GM19452 (cell line): ENCODE results near the gene YIPF1.
A peak's percentile ranks its signal among the peaks of the same experiment; 100 is the strongest.
"Not testable (repeated sequence)": the region's sequence is repeated elsewhere in the genome, so short reads cannot be mapped to it uniquely, and the experiment has no call there.

ENCODE experiments used
- ATAC-seq: cut with Tn5 transposase; IDR thresholded peaks from one replicate; pipeline ENCODE4 v1.9.1; 2021; ENCODE audit not compliant: unreplicated experiment

Gene YIPF1

GRCh38 chr1:53842347-53842746 lies 47.2 kb downstream of the YIPF1 start:
- ATAC-seq = no peak

GRCh38 chr1:53838654-53838974 lies 51.0 kb downstream of the YIPF1 start:
- no peak for ATAC-seq

- ATAC-seq = peak; percentile 81
Measured at GRCh38 chr1:53837924-53838653, 51.5 kb downstream of the YIPF1 start, which contains the start of gene NDC1. Gene NDC1 (minus strand): TSS chr1:53838296. CDS start chr1:53838261, 35 bp downstream.

- no peak for ATAC-seq
Measured at GRCh38 chr1:53837646-53837923, 52.0 kb downstream of the YIPF1 start.

GRCh38 chr1:53835491-53835890 lies 54.1 kb downstream of the YIPF1 start:
- no peak for ATAC-seq

- no peak for ATAC-seq
Measured at GRCh38 chr1:53834776-53835175, 54.8 kb downstream of the YIPF1 start.

- no peak for ATAC-seq
Measured at GRCh38 chr1:53833393-53833792, 56.2 kb downstream of the YIPF1 start.

- ATAC-seq = no peak
Measured at GRCh38 chr1:53826367-53826766, 63.2 kb downstream of the YIPF1 start.

GRCh38 chr1:53825306-53825705 lies 64.3 kb downstream of the YIPF1 start:
- ATAC-seq = no peak

GRCh38 chr1:53822931-53823330 lies 66.7 kb downstream of the YIPF1 start:
- ATAC-seq = no peak

GRCh38 chr1:53821380-53821779 lies 68.2 kb downstream of the YIPF1 start:
- no peak for ATAC-seq

GRCh38 chr1:53819387-53819786 lies 70.2 kb downstream of the YIPF1 start:
- ATAC-seq = no peak

GRCh38 chr1:53816584-53816983 lies 73.0 kb downstream of the YIPF1 start:
- not testable (repeated sequence) for ATAC-seq

GRCh38 chr1:53815484-53815883 lies 74.1 kb downstream of the YIPF1 start:
- not testable (repeated sequence) for ATAC-seq

- ATAC-seq = no peak
Measured at GRCh38 chr1:53811414-53811851, 78.2 kb downstream of the YIPF1 start.

- no peak for ATAC-seq
Measured at GRCh38 chr1:53810497-53810896, 79.1 kb downstream of the YIPF1 start.

- ATAC-seq = no peak
Measured at GRCh38 chr1:53810007-53810406, 79.6 kb downstream of the YIPF1 start.

GRCh38 chr1:53807916-53808315 lies 81.7 kb downstream of the YIPF1 start:
- ATAC-seq = no peak

GRCh38 chr1:53804791-53805505 lies 84.6 kb downstream of the YIPF1 start:
- no peak for ATAC-seq

- no peak for ATAC-seq
Measured at GRCh38 chr1:53804181-53804580, 85.4 kb downstream of the YIPF1 start.
